Effector CD4-positive, alpha-beta T cell (primary cell): ENCODE measurements around the gene LIPE.

Experiments
- DNase-seq: peaks from one replicate; pipeline ENCODE4 v3.0.0-alpha.2; 2020

Gene LIPE

GRCh38 chr19:42412227-42412626 is 15.0 kb downstream of the LIPE start:
- no peak for DNase-seq

DNA sequence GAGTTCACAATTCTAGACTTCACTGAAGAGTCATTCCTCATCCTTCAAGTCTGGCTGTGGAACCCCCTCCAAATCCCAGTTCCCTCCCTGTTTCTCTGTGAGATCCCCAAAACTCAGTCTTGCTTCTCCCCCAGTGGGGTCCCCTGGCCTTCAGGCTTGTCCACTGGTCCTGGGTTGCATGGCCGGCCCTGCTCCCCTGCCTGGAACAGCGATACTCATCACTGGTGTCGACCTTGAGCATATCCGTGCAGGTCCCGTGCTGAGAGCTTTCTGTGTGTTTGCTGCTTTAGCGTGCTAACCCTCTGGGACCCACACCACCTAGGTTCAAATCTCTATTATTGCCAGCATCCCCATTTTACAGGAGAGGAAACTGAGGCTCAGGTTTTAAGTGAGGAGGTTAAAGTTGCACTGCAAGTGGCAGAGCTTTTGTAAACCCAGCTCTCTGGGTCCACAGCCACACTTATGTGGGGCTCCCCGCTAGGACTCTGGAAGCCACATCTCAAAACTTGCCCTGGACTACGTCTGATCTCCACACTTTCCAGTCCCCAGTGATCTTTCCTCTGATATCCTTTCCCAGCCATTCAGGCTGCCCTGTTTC is 15.5 kb downstream of the LIPE start:
- no peak for DNase-seq

GRCh38 chr19:42410371-42410770 is 16.8 kb downstream of the LIPE start:
- no peak for DNase-seq

- DNase-seq: no peak
These were observed 17.7 kb downstream of the LIPE start for GRCh38 chr19:42409477-42409876.

GRCh38 chr19:42407816-42408175 is 19.4 kb downstream of the LIPE start:
- no peak for DNase-seq

DNA sequence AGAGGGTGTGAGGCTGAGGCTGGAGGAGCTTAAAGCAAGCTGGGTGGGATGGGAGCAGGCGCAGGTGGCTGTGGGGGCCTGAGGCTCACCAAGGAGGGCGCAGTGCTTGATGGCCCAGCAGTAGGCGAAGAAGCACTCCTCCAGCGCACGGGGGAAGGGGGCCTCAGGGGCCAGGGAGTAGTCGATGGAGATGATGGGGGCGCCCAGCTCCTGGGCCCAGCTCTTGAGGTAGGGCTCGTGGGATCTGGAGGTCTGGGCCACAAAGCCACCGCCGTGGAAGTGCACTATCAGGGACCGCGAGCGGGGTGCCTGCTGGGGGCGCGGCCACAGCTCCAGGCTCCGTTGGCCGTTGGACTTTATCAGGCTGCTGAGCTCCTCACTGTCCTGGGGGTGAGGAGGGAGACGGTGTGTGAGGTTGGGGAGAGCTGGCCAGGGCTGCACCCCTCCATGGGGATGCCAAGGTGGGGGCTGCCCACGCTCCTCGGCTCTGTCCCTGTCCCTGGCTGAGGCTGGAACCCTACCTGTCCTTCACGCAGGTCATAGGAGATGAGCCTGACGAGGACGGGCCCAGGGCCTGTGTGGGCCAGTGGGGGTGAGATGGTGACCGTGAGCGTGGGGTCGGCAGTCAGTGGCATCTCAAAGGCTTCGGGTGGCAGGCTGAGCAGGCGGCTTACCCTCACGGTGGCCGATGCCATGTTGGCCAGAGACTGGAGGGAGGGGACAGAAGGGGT is 19.9 kb downstream of the LIPE start:
- DNase-seq: no peak

GRCh38 chr19:42406111-42406510 is 21.1 kb downstream of the LIPE start:
- DNase-seq: no peak

GRCh38 chr19:42403586-42403985 is 23.6 kb downstream of the LIPE start:
- DNase-seq: no peak

DNA sequence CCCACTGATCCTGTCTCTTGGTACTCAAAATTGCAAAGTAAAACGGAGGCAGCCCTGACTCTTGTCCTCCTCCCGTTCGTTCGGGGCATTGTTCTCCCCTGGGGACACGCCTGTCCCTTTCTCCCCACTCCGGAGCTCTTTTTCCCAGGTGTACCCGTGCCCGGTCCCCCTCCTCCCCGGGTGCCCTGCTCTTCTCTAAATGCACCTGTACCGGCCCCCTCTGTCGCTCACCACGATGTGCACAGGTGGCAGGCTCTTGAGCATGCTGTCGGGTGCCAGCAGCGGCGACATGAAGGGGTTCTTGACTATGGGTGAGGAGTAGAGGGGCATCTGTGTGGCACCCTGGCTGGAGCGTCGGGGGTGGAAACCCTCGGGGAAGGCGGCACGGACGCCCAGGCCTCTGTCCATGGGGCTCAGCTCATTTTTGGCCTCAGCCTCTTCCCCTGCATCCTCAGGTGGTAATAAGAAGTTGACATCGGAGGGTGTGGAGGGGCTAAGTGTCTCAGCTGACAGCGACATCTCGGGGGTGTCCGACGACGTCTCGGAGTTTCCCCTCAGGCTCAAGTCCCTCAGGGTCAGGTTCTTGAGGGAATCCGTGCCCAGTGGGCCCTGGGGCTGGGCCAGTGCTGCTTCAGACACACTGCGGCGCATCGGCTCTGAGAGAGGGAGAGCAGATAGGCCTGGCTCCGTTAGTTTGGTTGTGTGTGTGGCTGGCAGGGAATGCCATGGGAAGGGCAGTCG is 24.6 kb downstream of the LIPE start:
- DNase-seq: no peak

DNA sequence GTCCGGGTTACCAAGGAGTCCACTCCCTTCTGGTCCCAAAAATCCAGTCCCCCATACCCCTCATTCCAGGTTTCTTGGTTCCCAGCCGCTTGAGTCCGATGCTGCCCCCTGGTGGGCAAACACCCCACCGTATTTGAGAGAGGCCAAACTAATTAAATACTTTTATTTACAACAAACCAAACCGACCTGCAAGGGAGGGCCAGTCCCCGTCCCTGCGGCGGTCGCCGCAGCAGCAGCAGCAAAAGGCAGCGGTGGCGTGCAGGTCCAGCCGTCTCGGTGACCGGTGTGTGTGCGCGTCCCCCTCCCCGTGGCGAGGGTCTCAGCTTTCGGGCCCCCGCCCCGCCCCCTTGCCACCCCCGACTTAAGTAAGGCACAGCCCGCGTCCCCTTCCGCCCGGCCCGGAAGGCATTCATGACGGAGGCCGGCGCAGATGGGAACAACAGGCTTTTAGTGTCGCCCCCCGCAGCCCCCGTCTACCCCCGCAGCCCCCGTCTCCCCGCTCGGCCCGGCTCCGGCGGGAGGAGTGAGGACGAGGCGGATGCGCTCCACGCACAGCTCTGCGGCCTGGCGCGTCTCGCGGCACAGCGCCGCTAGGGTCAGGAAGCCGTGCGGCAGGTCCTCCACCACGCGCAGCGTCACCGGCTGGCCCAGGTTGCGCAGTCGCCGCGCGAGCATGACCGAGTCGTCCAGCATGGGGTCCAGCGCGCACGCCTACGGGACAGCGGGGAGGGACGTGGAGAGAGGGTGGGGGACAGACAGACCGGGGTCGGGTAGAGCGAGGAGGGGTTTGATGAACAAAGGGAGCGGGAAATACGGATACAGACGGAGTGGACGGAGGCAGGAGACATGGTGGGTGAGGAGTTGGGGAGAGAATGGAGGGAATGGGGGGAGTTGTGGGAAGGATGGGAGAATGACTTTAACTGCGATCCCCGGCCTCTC is 25.6 kb downstream of the LIPE start:
- peak; percentile 77 for DNase-seq

DNA sequence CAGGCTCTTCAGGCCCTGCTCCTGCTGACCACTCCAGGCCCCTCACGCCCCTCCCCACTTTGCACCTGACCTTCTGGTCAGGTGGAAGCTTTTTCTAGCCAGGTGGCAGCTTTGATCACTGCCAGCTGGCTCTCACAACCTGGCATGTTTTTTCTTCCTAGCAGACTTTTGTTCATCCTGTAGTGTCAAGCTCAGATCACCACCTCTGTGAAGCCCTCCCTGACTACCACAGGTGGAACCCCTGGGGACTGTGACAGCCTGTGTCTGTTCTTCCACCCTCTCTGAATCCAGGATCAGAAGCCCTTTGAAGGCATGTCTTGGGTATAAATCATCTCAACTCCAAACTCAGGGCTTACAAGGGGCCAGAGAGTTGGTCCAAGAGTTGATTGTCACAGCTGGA is 26.8 kb downstream of the LIPE start:
- no peak for DNase-seq

DNA sequence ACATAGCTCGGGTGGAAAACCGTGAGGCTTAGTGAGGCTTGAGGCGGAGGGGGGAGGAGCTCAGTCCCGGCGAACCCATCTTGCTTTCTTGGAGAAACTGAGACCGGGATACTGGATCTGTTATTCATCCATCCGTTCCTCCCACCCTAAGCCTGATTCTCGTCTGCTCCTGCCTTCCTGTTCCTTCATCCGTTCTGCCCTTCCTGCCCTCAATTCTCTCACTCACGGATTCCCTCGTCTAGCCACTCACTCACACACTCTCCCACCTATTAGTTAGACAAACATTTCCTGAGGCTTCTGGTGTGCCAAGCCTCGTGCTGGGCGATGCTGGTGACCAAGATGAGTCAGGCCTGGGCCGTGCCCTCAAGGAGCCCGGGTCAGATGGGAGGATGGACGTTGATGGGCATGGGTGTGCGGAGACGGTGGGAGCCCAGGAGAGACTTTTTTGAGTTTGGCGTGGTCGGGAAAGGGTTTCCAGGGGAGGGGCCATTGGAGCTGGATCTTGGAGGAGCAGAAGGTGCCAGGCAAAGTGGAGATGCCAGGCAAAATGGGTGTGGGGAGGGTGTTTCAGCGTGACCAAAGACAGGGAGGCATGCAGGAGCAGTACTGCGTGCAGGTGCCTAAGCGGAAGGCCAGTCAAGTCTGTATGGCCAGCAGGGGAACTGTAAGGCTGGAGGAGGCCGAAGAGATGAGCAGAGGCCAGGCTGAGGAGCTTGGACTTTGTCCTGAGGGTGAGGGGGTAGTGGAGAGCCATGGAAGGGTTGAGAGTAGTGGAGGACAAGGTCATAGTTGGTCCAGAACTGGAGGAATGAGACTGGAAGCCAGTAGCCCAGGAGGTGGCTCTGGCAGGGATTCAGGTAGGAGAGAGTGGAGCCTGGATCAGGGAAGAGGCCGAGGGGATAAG is 29.7 kb downstream of the LIPE start:
- DNase-seq: no peak

DNA sequence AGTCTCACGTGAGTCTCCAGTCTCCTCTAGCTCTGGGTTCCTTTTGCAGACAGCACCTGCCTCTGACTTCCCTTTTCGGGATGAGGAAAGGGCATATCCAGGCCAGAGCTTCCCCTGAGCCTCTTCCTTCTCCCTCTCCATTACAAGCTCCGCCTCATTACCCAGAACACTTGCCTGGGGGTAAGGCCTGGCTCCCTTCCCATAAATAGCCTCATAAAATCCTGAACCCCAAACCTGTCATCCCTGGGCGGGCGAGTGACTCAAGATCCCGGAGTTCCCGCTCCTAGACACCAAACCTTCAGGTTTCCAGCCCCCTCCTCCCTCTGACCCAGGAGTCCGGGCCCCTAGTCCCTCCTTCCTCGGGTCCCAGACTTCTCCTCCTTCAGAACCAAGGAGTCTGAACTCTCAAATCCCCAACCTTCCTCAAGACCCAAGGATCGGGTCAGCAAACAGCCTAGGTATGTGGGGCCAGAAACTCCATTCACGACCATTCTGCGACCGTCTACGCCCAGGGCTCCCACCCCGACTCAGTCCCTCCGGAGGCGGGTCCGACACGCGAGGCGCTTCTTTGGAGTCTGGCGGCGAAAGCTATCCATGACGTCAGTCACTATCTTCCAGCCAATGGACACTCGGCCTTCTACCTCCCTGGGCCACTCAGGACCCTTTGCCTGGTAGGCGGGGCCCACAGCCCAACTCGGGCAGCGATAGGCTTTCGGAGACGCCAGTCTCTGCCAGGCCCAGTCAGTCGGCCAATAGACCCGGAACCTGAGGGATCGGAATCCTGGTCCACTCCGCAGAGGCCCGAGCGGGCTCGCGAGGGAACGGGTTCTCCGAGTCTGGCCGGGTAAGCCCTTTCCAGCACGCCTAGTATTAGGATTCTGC is 30.6 kb downstream of the LIPE start:
- peak; percentile 83 for DNase-seq

DNA sequence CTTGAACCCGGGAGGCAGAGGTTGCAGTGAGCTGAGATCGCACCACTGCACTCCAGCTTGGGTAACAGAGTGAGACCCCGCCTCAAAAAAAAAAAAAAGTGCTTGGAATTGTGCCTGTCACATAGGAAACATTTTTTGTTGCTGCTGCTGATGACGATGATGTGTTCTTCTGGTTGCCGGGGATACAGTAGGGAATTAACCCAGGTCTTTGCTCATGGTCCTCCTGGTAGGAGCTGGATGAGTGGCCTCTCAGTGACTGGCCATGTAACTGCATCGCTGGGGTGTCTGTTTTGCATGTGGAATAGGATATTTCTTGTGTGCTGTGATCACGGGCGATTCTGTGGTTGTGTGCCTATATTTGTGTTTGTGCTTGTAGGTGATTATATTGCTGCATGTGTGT is 32.4 kb downstream of the LIPE start:
- no peak for DNase-seq

- DNase-seq: no peak
These were observed 35.0 kb downstream of the LIPE start for GRCh38 chr19:42392165-42392564.

DNA sequence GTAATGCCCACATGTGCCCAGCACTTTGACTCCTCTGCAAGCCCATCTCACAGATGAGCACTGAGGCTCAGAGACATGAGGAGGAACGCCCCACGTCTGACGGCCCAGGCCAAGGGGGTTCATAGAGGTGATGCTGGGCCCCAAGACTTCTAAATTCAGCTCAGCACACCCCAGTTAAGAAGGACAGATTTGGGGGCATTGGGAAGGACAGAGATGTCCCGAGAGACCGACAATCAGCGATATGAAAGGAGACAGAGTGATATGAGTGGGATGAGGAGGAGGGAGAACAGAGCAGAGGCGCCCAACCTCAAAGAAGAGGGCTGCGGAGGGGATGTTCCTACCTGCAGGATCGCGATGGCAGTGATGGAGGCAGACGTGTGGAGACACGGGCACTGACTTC is 37.3 kb downstream of the LIPE start, which contains the start of gene CNFN:
Gene CNFN (minus strand): TSS at position 399 of the 400 bp plus-strand sequence. CDS start 1,260 bp downstream, outside the sequence.
- no peak for DNase-seq

GRCh38 chr19:42388851-42389489 is 38.2 kb downstream of the LIPE start:
- DNase-seq: no peak

- peak; percentile 46 for DNase-seq
These were observed 40.0 kb downstream of the LIPE start for GRCh38 chr19:42386974-42387707.

DNA sequence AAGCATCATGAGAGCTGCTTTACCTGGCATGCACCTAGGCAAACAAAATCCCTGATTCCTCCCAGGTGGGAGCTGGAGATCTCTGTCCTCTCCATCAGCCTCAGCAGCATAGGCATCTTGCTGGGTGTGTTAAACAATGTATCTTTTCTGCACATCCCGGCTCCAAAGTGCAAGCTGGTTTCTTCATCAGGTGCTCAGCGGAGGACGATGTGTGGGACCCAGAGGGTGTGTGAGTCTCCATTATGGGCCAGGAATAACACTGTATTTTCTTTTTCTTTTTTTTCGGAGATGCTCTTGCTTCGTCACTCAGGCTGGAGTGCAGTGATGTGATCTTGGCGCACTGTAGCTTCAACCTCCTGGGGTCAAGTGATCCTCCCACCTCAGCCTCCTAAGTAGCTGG is 47.0 kb downstream of the LIPE start:
- DNase-seq: no peak
